H1 (cell line): ENCODE results near the gene KLRD1. TPM values are rescaled to one million over a fixed set of nuclear protein-coding genes. Genes with fewer than 3 reads are reported as not detected.

Experiments used
- CTCF ChIA-PET: fragments of 300-600 bp; sonication (Branson Sonifier 250); formaldehyde crosslinking; loops from one replicate; lab custom pipeline; 2021; ENCODE audit not compliant: partially characterized antibody; lab: Charles Lee
- POLR2A ChIA-PET: fragments of 300-600 bp; sonication (Branson Sonifier 250); formaldehyde crosslinking; loops from one replicate; lab custom pipeline; 2021; ENCODE audit warnings: inconsistent platforms; ENCODE audit not compliant: partially characterized antibody; lab: Charles Lee
- DNase-seq, 2 experiments: peaks; one replicate each; pipeline versions ENCODE4 v3.0.0 to v3.0.0-alpha.2; 2010 to 2022; ENCODE audit warnings: low spot score in 2 of 2, low read depth in 1 of 2, mixed read lengths in 1 of 2
- FAIRE-seq: peaks from 2 replicates; lab custom pipeline; 2011; peaks lifted over from hg19 to GRCh38; lab: Jason Lieb, UNC
- H2AFZ ChIP-seq: 2 replicates; pipeline ENCODE4 v1.8.1; 2012; ENCODE audit warnings: low read length, inconsistent platforms
- H2AK5ac ChIP-seq: 2 replicates; pipeline ENCODE4 v1.6.1; 2013; ENCODE audit warnings: low read depth, low read length
- H2BK120ac ChIP-seq: replicated peaks from 2 replicates; pipeline ENCODE3; 2013; ENCODE audit warnings: low read depth, low read length, inconsistent platforms
- H2BK12ac ChIP-seq: 2 replicates; pipeline ENCODE4 v1.6.1; 2013; ENCODE audit warnings: low read depth, low read length
- H2BK15ac ChIP-seq: 2 replicates; pipeline ENCODE4 v1.6.1; 2013; ENCODE audit warnings: low read length
- H2BK20ac ChIP-seq: 2 replicates; pipeline ENCODE4 v1.6.1; 2013; ENCODE audit warnings: low read length
- H2BK5ac ChIP-seq: 2 replicates; pipeline ENCODE4 v1.6.1; 2013; ENCODE audit warnings: low read depth, low read length
- H3K14ac ChIP-seq: 2 replicates; pipeline ENCODE4 v1.6.1; 2013; ENCODE audit warnings: inconsistent platforms; ENCODE audit not compliant: insufficient read length
- H3K18ac ChIP-seq: 2 replicates; pipeline ENCODE4 v1.6.1; 2013; ENCODE audit warnings: low read length; ENCODE audit errors: extremely low read depth
- H3K23ac ChIP-seq: 2 replicates; pipeline ENCODE4 v1.6.1; 2013; ENCODE audit warnings: inconsistent platforms; ENCODE audit not compliant: insufficient read length
- H3K23me2 ChIP-seq: 2 replicates; pipeline ENCODE4 v1.6.1; 2013; ENCODE audit warnings: low read depth, low read length
- H3K27ac ChIP-seq: 2 replicates; pipeline ENCODE4 v1.6.1; 2011; ENCODE audit warnings: low read depth, low read length, inconsistent platforms
- H3K27me3 ChIP-seq, 4 experiments: replicated peaks in 1 of 4; 1 replicate in 1 of 4; 2 replicates in 3 of 4; pipeline versions ENCODE4 v1.6.1 to v1.8.1; 2011 to 2013; ENCODE audit warnings: low read length in 3 of 4, mild to moderate bottlenecking in 3 of 4, inconsistent platforms in 2 of 4, mixed read lengths in 2 of 4, moderate library complexity in 1 of 4; ENCODE audit not compliant: control insufficient read depth in 3 of 4, insufficient read depth in 3 of 4; ENCODE audit errors: extremely low read depth in 1 of 4
- H3K36me3 ChIP-seq, 4 experiments: 2 replicates each; pipeline versions ENCODE4 v1.6.1 to v1.8.1; 2011 to 2013; ENCODE audit warnings: mild to moderate bottlenecking in 4 of 4, low read length in 3 of 4, moderate library complexity in 2 of 4, control low read depth in 1 of 4, inconsistent platforms in 1 of 4; ENCODE audit not compliant: insufficient read depth in 4 of 4, control insufficient read depth in 2 of 4
- H3K4ac ChIP-seq: replicated peaks from 2 replicates; pipeline ENCODE3; 2013; ENCODE audit warnings: low read length, low read depth, mixed read lengths, inconsistent platforms; ENCODE audit not compliant: insufficient read length
- H3K4me1 ChIP-seq, 4 experiments: replicated peaks in 1 of 4; 1 replicate in 1 of 4; 2 replicates in 3 of 4; pipeline versions ENCODE4 v1.6.1 to v1.8.1; 2011 to 2013; ENCODE audit warnings: low read length in 3 of 4, inconsistent platforms in 2 of 4, mixed read lengths in 1 of 4; ENCODE audit not compliant: insufficient read depth in 4 of 4, control insufficient read depth in 3 of 4
- H3K4me2 ChIP-seq, 2 experiments: 2 replicates each; pipeline versions ENCODE4 v1.6.1 to v1.8.1; 2011 to 2013; ENCODE audit warnings: low read depth in 2 of 2, low read length in 2 of 2, control low read depth in 1 of 2, inconsistent platforms in 1 of 2, mild to moderate bottlenecking in 1 of 2; ENCODE audit not compliant: insufficient read depth in 1 of 2
- H3K4me3 ChIP-seq, 4 experiments: fragments of 200-600, 300-600 bp in 1 of 4; sonication (generic), shearing (Covaris generic), sonication (Bioruptor Twin) in 1 of 4; 2 replicates each; pipeline versions ENCODE4 v1.5.1 to v1.8.1; 2011 to 2016; ENCODE audit warnings: low read length in 4 of 4, low read depth in 3 of 4, control low read depth in 2 of 4, inconsistent platforms in 2 of 4, mild to moderate bottlenecking in 2 of 4, mixed read lengths in 1 of 4, moderate library complexity in 1 of 4; ENCODE audit not compliant: insufficient read depth in 2 of 4; ENCODE audit errors: extremely low read depth in 1 of 4
- H3K56ac ChIP-seq: replicated peaks from 2 replicates; pipeline ENCODE3; 2013; ENCODE audit warnings: low read depth, mild to moderate bottlenecking, mixed read lengths, low read length, inconsistent platforms; ENCODE audit not compliant: insufficient read length
- H3K79me1 ChIP-seq: 2 replicates; pipeline ENCODE4 v1.6.1; 2013; ENCODE audit warnings: low read depth, low read length, control low read depth
- H3K79me2 ChIP-seq, 2 experiments: 2 replicates each; pipeline versions ENCODE4 v1.6.1 to v1.8.1; 2012 to 2013; ENCODE audit warnings: low read length in 2 of 2, mild to moderate bottlenecking in 2 of 2, inconsistent platforms in 1 of 2; ENCODE audit not compliant: insufficient read depth in 2 of 2, control insufficient read depth in 1 of 2
- H3K9ac ChIP-seq, 4 experiments: replicated peaks in 1 of 4; 1 replicate in 1 of 4; 2 replicates in 3 of 4; pipeline versions ENCODE4 v1.6.1 to v1.8.1; 2011 to 2013; ENCODE audit warnings: low read depth in 3 of 4, low read length in 3 of 4, control low read depth in 2 of 4, mild to moderate bottlenecking in 2 of 4, moderate library complexity in 2 of 4, inconsistent platforms in 1 of 4; ENCODE audit errors: extremely low read depth in 1 of 4
- H3K9me3 ChIP-seq, 2 experiments: 2 replicates each; pipeline versions ENCODE4 v1.6.1 to v1.8.1; 2012 to 2013; ENCODE audit warnings: mild to moderate bottlenecking in 2 of 2, moderate library complexity in 2 of 2, control low read depth in 1 of 2, inconsistent platforms in 1 of 2, low read depth in 1 of 2, low read length in 1 of 2, mixed read lengths in 1 of 2; ENCODE audit not compliant: insufficient read depth in 2 of 2
- H4K20me1 ChIP-seq, 2 experiments: replicated peaks in 1 of 2; 2 replicates each; pipeline versions ENCODE3 to v1.8.1; 2011 to 2013; ENCODE audit warnings: inconsistent platforms in 2 of 2, low read length in 2 of 2, mild to moderate bottlenecking in 1 of 2; ENCODE audit not compliant: insufficient read depth in 2 of 2, control insufficient read depth in 1 of 2
- H4K5ac ChIP-seq: 2 replicates; pipeline ENCODE4 v1.6.1; 2013; ENCODE audit warnings: low read length, low read depth, mixed read lengths, inconsistent platforms; ENCODE audit not compliant: insufficient read length
- H4K8ac ChIP-seq: 2 replicates; pipeline ENCODE4 v1.8.0; 2013; ENCODE audit warnings: mild to moderate bottlenecking, moderate library complexity, low read length, inconsistent platforms; ENCODE audit not compliant: insufficient read depth; ENCODE audit errors: extremely low read depth
- H4K91ac ChIP-seq: replicated peaks from 2 replicates; pipeline ENCODE3; 2013; ENCODE audit warnings: low read length, mixed read lengths, inconsistent platforms; ENCODE audit not compliant: insufficient read length
- ASH2L ChIP-seq: fragments of 200-600, 300-600 bp; sonication (generic); IDR thresholded peaks from one replicate; pipeline ENCODE4 v1.7.1; 2017; ENCODE audit warnings: low read length
- CBX5 ChIP-seq: fragments of 300-800, 300-1000 bp; sonication (generic); IDR thresholded peaks from 2 replicates; pipeline ENCODE4 v1.7.1; 2016; ENCODE audit warnings: antibody characterized with exemption, low read length, low read depth
- CBX8 ChIP-seq: fragments of 300-800, 300-1000 bp; sonication (generic); IDR thresholded peaks from 2 replicates; pipeline ENCODE4 v1.7.1; 2016; ENCODE audit warnings: low read depth, low read length, borderline replicate concordance
- CHD1 ChIP-seq: IDR thresholded peaks from 2 replicates; pipeline ENCODE4 v1.6.1; 2012; ENCODE audit warnings: low read depth, low read length, improper control_type of control experiment
- CREB1 ChIP-seq: IDR thresholded peaks from 2 replicates; pipeline ENCODE4 v1.6.1; 2012; ENCODE audit warnings: inconsistent platforms
- EGR1 ChIP-seq: IDR thresholded peaks from 2 replicates; pipeline ENCODE4 v1.6.1; 2011; ENCODE audit warnings: low read depth, low read length, borderline replicate concordance
- EZH2 ChIP-seq: fragments of 200-600 bp; sonication (generic); IDR thresholded peaks from 2 replicates; pipeline ENCODE4 v1.7.1; 2012; ENCODE audit warnings: low read depth, mild to moderate bottlenecking, moderate library complexity, low read length, inconsistent platforms; ENCODE audit not compliant: severe bottlenecking
- MAX ChIP-seq: IDR thresholded peaks from 2 replicates; pipeline ENCODE4 v1.6.1; 2012; ENCODE audit warnings: inconsistent platforms
- RAD21 ChIP-seq, 2 experiments: IDR thresholded peaks in 1 of 2; conservative IDR thresholded peaks in 1 of 2; 2 replicates each; pipeline ENCODE4 v1.6.1; 2011; ENCODE audit warnings: low read depth in 2 of 2, low read length in 2 of 2, improper control_type of control experiment in 1 of 2, inconsistent platforms in 1 of 2, mild to moderate bottlenecking in 1 of 2, moderate library complexity in 1 of 2
- RFX5 ChIP-seq: IDR thresholded peaks from 2 replicates; pipeline ENCODE4 v1.6.1; 2011; ENCODE audit warnings: low read depth, low read length, improper control_type of control experiment, borderline replicate concordance
- SIRT6 ChIP-seq: IDR thresholded peaks from one replicate; pipeline ENCODE4 v1.7.1; 2012; ENCODE audit warnings: low read length, inconsistent platforms
- SP1 ChIP-seq: IDR thresholded peaks from 2 replicates; pipeline ENCODE4 v1.6.1; 2011; ENCODE audit warnings: low read depth, low read length
- ZNF274 ChIP-seq: IDR thresholded peaks from 2 replicates; pipeline ENCODE4 v1.7.0; 2012; ENCODE audit warnings: low read length, borderline replicate concordance; ENCODE audit errors: extremely low read depth
- WGBS, 2 experiments: shearing (Covaris generic) in 1 of 2; methylation state at CpG; one replicate each; pipeline versions ENCODE4 v1.1.6 to v1.1.7; 2013 to 2015; ENCODE audit warnings: low lambda C conversion rate in 2 of 2, mixed read lengths in 2 of 2, inconsistent platforms in 1 of 2, low coverage in 1 of 2, missing lambda C conversion rate in 1 of 2; ENCODE audit not compliant: insufficient replicate concordance in 2 of 2, insufficient coverage in 1 of 2, insufficient read length in 1 of 2; ENCODE audit errors: extremely low coverage in 1 of 2, missing lambda C conversion rate in 1 of 2; 5-methylcytosine and 5-hydroxymethylcytosine counted together
- long read RNA-seq, 2 experiments: library from RNA in 1 of 2; library from capped mRNA in 1 of 2; stranded (forward); transcript quantifications; one replicate each; pipeline ENCODE4 v2.0.0, GENCODE V29; 2021; ENCODE audit warnings: inconsistent platforms in 1 of 2
- polyA minus RNA-seq, 3 experiments: library from RNA; depleted of rRNA, polyadenylated mRNA; stranded (reverse); fragments of >200 nt; gene quantifications; 1 replicate in 2 of 3; 2 replicates in 1 of 3; pipeline ENCODE4 v1.2.3, GENCODE V29; 2011
- polyA plus RNA-seq, 7 experiments: library from polyadenylated mRNA; depleted of rRNA in 3 of 7; stranded (reverse) in 5 of 7; unstranded in 2 of 7; fragments of >200 nt in 5 of 7; fragments of 200-250 nt in 2 of 7; gene quantifications; 1 replicate in 5 of 7; 2 replicates in 1 of 7; 4 replicates in 1 of 7; pipeline versions ENCODE4 v1.2.1 to v1.2.3, GENCODE V29; 2011 to 2013; ENCODE audit warnings: missing spikeins in 2 of 7, mixed read lengths in 2 of 7
- total RNA-seq: library from RNA; stranded (reverse); fragmentation: NEBNext Ultra II Directional; extraction: Animal tissue kit (Norgen Biotek cat#: 25700); gene quantifications from 2 replicates; pipeline ENCODE4 v1.2.1, GENCODE V29; 2021

Gene KLRD1
- total RNA-seq (0.06 TPM in 1 of 2 replicates, not detected in the other), polyA plus RNA-seq (2011; rRNA removed) (under 0.01 and 0.02 TPM in 2 replicates), polyA minus RNA-seq (2011; rRNA and poly(A)+ RNA removed) (0.03 TPM in 1 of 2 replicates, not detected in the other)
- polyA plus RNA-seq (2011; cell fraction: cytosol; rRNA removed) = 0.01 TPM
- 0.16 TPM for polyA plus RNA-seq (2011; cell fraction: nucleus; rRNA removed)
- 0.01 TPM in 1 of 4 replicates, not detected in the others for polyA plus RNA-seq (2012, experiment 1 of 2)
- not detected for polyA plus RNA-seq (2012, experiment 2 of 2)
- under 0.01 TPM for polyA plus RNA-seq (2013, experiment 1 of 2)
- under 0.01 TPM for polyA plus RNA-seq (2013, experiment 2 of 2)
- not detected for polyA minus RNA-seq (2011; cell fraction: cytosol; rRNA and poly(A)+ RNA removed)
- not detected for polyA minus RNA-seq (2011; cell fraction: nucleus; rRNA and poly(A)+ RNA removed)
- long read RNA-seq, experiment 1 = 0 reads
- long read RNA-seq, experiment 2 = 0 reads

GRCh38 chr12:10307630-10308029 is at the start of gene KLRD1:
Gene KLRD1, plus strand, starts transcription at chr12:10307870. Its CDS starts 208 bp downstream, at chr12:10308078.
- Histone ChIP-seq H3K4me3 (no peak within 1 kb of the TSS), H3K56ac (no peak within 1 kb of the TSS), H2AK5ac (no peak within 1 kb of the TSS), H2BK12ac (no peak within 1 kb of the TSS), H3K14ac (no peak within 1 kb of the TSS), H3K4ac (no peak within 1 kb of the TSS), H3K9me3 (no peaks in the 10 kb centered on the region), H2BK15ac (no peak within 1 kb of the TSS), H3K23me2 (no peaks in the 10 kb centered on the region), H3K27me3 (no peaks in the 10 kb centered on the region), H4K8ac (no peak within 1 kb of the TSS), H2AFZ (no peak within 1 kb of the TSS), H3K9ac (no peak within 1 kb of the TSS), H3K27ac (no peak within 1 kb of the TSS), H2BK5ac (no peak within 1 kb of the TSS), H4K91ac (no peak within 1 kb of the TSS), H3K36me3 (no peaks in the 10 kb centered on the region), H3K4me2 (no peak within 1 kb of the TSS), H4K5ac (no peak within 1 kb of the TSS), H3K79me2 (no peaks in the 10 kb centered on the region), H3K4me1 (no peaks in the 10 kb centered on the region), H2BK120ac (no peak within 1 kb of the TSS), H3K23ac (no peak within 1 kb of the TSS), H4K20me1 (no peaks in the 10 kb centered on the region), H2BK20ac (no peak within 1 kb of the TSS), H3K79me1 (no peaks in the 10 kb centered on the region), H3K18ac (no peak within 1 kb of the TSS)
- CTCF ChIA-PET = no interaction called here
- POLR2A ChIA-PET = no interaction called here
- FAIRE-seq (no peak), DNase-seq (no peak)
- WGBS, 2 experiments = 89% methylated on average over 1 of the region's 1 CpG; no CpG with 5 or more reads in 1 of the 2 experiments
- TF ChIP-seq ASH2L (no peak), CREB1 (no peak), ZNF274 (no peak), CBX8 (no peak), CHD1 (no peak), RAD21 (IDR thresholded peaks at IDR 0.05 in 1 of 2, conservative IDR thresholded peaks at IDR 0.05 in 1 of 2; ENCODE audit: low read depth in 2 of 2, low read length in 2 of 2) (no peak), EZH2 (no peak), CBX5 (no peak), SIRT6 (no peak), RFX5 (no peak), EGR1 (no peak), SP1 (no peak), MAX (no peak)
